Gastroesophageal sphincter (tissue), 4 donors: ENCODE results near the gene PIK3C3. TPM values are rescaled to one million over a fixed set of nuclear protein-coding genes. Genes with fewer than 3 reads are reported as not detected.

ENCODE experiments used
- ATAC-seq: fragments of 150-250 bp; one replicate; pipeline ENCODE4 v1.9.1; 2016; ENCODE audit warnings: mild to moderate bottlenecking, moderate library complexity
- H3K27ac ChIP-seq, 4 donors: fragments of 200-600 bp; sonication (generic) in 3 of 4; 1 replicate in 3 of 4; 2 replicates in 1 of 4; pipeline ENCODE4 v1.5.1; 2016 to 2019
- H3K27me3 ChIP-seq: fragments of 200-600 bp; sonication (generic); one replicate; pipeline ENCODE4 v1.5.1; 2019
- H3K36me3 ChIP-seq, 2 donors: fragments of 200-600 bp; sonication (generic); one replicate each; pipeline ENCODE4 v1.5.1; 2019; ENCODE audit warnings: control low read depth in 1 of 2
- H3K4me1 ChIP-seq, 3 donors: fragments of 200-600 bp; sonication (generic); 1 replicate in 2 of 3; 2 replicates in 1 of 3; pipeline ENCODE4 v1.5.1; 2016 to 2019; ENCODE audit warnings: control low read depth in 2 of 3
- H3K4me3 ChIP-seq, 2 donors: fragments of 200-600 bp; sonication (generic); one replicate each; pipeline ENCODE4 v1.5.1; 2019; ENCODE audit warnings: mild to moderate bottlenecking in 1 of 2, moderate library complexity in 1 of 2
- H3K9me3 ChIP-seq, 3 donors: fragments of 200-600 bp; sonication (generic); one replicate each; pipeline ENCODE4 v1.5.1; 2017 to 2019; ENCODE audit warnings: control low read depth in 2 of 3
- EP300 ChIP-seq: sonication (generic); formaldehyde crosslinking; IDR thresholded peaks from one replicate; pipeline ENCODE4 v1.6.1; 2017; ENCODE audit warnings: antibody characterized with exemption, mild to moderate bottlenecking
- POLR2A ChIP-seq, 2 donors: fragments of 450-650 bp; IDR thresholded peaks; one replicate each; pipeline ENCODE4 v1.6.1; 2017; ENCODE audit warnings: antibody characterized with exemption in 2 of 2, mild to moderate bottlenecking in 2 of 2, moderate library complexity in 1 of 2
- POLR2AphosphoS5 ChIP-seq: sonication (generic); formaldehyde crosslinking; IDR thresholded peaks from one replicate; pipeline ENCODE4 v1.6.1; 2017; ENCODE audit warnings: antibody characterized with exemption
- WGBS, 2 donors: methylation state at CpG; one replicate each; pipeline ENCODE4 v1.1.5; 2018; ENCODE audit warnings: low coverage in 1 of 2; 5-methylcytosine and 5-hydroxymethylcytosine counted together
- total RNA-seq, 4 donors: library from RNA; depleted of rRNA; stranded (reverse); fragments of >200 nt; gene quantifications; one replicate each; pipeline ENCODE4 v1.1.0, GENCODE V29; 2016
- TF ChIP-seq, protein P1 (sequence below), 4 experiments: fragments of 200-600 bp in 2 of 4; fragments of 450-650 bp in 2 of 4; sonication (generic) in 1 of 4; IDR thresholded peaks; one replicate each; pipeline ENCODE4 v1.5.1; 2017 to 2019; ENCODE audit warnings: antibody characterized with exemption in 4 of 4, mild to moderate bottlenecking in 2 of 4, moderate library complexity in 2 of 4

The PIK3C3 gene
- total RNA-seq, 4 donors from 2014 or later = 34.2 to 55.6 (median 40.9) TPM

DNA sequence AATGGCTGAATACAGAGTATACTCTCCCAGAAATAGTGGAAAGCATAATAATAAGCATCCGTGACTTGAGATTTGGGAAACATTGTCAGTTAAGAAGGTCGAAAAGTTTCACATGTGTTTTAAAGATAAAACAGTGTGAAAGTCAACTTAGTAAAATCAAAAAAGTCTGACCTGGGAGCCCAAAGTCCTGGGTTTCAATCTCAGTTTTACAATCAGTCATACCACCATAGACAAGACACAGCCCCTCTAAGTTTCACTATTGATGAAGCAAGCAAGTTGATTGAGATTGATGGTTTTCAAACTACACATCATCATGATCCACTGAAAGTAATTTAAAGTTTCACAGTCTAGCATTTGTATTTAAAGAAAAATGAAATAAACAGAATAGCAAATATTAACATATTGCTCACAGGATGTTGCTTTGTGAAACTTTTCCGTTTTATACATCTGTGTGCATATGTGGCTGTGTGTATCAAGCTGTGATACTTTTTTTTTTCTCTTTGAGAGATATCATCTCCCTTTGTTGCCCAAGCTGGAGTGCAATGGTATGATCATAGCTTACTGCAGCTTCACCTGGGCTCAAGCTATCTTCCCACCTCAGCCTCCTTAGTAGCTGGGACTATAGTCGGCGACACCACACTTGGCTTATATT, 71.1 kb downstream of the PIK3C3 start:
- no peak for ATAC-seq
- 85 to 87% methylated on average over 3 to 5 of the region's 5 CpGs for WGBS, 2 donors
- no peak overlapping the region for H3K4me3 ChIP-seq
- no peaks in the 10 kb centered on the region for H3K4me1 ChIP-seq
- H3K36me3 ChIP-seq = peaks cover 0 to 64% of the 10 kb centered on the region in 2 donors
- H3K27me3 ChIP-seq = no peaks in the 10 kb centered on the region
- TF ChIP-seq POLR2AphosphoS5 (no peak), POLR2A (IDR thresholded peaks at IDR 0.05) (no peak), EP300 (no peak)
- TF ChIP-seq, protein P1, sequence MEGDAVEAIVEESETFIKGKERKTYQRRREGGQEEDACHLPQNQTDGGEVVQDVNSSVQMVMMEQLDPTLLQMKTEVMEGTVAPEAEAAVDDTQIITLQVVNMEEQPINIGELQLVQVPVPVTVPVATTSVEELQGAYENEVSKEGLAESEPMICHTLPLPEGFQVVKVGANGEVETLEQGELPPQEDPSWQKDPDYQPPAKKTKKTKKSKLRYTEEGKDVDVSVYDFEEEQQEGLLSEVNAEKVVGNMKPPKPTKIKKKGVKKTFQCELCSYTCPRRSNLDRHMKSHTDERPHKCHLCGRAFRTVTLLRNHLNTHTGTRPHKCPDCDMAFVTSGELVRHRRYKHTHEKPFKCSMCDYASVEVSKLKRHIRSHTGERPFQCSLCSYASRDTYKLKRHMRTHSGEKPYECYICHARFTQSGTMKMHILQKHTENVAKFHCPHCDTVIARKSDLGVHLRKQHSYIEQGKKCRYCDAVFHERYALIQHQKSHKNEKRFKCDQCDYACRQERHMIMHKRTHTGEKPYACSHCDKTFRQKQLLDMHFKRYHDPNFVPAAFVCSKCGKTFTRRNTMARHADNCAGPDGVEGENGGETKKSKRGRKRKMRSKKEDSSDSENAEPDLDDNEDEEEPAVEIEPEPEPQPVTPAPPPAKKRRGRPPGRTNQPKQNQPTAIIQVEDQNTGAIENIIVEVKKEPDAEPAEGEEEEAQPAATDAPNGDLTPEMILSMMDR (IDR thresholded peaks at IDR 0.05) = no peak
- no peaks in the 10 kb centered on the region for H3K9me3 ChIP-seq
- H3K27ac ChIP-seq = no peak overlapping the region

DNA sequence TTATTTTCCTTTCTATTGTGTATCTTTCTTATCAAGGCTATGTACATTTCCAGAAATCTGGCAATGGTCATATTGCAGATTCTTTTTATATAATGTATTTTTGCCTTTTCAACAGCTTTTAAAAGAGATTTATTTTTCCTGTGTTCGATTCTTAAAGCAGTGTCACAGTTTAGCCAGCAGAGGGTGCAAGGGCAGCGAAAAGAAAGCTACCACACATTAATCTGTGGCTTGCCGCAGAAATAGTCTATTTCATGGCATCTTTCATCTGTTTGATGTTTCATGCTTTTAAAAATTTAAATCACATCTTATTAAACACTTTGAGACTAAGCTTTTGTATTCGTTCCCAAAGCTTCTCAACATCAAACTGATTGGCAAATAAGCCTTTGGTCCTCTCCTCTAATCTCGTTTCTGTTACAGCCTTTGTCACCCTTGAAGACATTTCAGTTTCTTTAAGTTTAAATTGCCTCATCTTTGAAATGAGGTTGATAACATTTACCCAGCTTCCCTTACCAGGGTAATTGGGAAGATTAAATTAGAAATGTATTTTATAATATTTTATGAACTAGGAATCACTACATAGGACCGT, 73.3 kb downstream of the PIK3C3 start:
- WGBS, 2 donors = 42 to 49% methylated on average over 5 to 6 of the region's 6 CpGs

DNA sequence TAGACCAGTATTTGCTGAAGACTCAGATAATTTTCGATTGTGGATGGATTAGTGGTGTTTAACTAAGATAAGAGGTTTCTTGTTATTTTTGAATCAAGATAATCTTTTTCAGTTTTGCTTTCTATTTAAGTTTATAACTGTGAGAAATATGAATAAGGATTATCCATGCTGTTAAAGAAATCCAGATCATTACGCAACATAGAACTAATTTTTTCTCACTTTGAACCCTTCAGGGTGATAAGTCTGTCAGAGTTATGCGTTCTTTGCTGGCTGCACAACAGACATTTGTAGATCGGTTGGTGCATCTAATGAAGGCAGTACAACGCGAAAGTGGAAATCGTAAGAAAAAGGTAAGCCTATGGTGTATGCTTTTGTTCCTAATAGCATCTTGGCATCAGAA, 74.1 kb downstream of the PIK3C3 start:
- WGBS, 2 donors = 95 to 99% methylated on average over 7 of the region's 7 CpGs
- no peak for ATAC-seq
- TF ChIP-seq, protein P1 (IDR thresholded peaks at IDR 0.05) = no peak
- no peak for TF ChIP-seq EP300
- TF ChIP-seq POLR2A (IDR thresholded peaks at IDR 0.05) = no peak
- no peak for TF ChIP-seq POLR2AphosphoS5
- Histone ChIP-seq H3K27me3 (no peaks in the 10 kb centered on the region), H3K36me3 (peaks cover 0 to 74% of the 10 kb centered on the region in 2 donors), H3K9me3 (no peaks in the 10 kb centered on the region), H3K27ac (no peak overlapping the region), H3K4me1 (no peaks in the 10 kb centered on the region), H3K4me3 (no peak overlapping the region)

More for the DNA sequence above, 73.3 kb downstream of the PIK3C3 start:
- no peak for TF ChIP-seq EP300
- TF ChIP-seq, protein P1 (IDR thresholded peaks at IDR 0.05) = peak; percentile 45 to 63 (median 52)
- TF ChIP-seq POLR2AphosphoS5 = no peak
- H3K4me3 ChIP-seq = no peak overlapping the region
- H3K9me3 ChIP-seq = no peaks in the 10 kb centered on the region
- ATAC-seq = no peak
- H3K27ac ChIP-seq = no peak overlapping the region
- H3K27me3 ChIP-seq = no peaks in the 10 kb centered on the region
- H3K36me3 ChIP-seq = peaks cover 0 to 67% of the 10 kb centered on the region in 2 donors
- H3K4me1 ChIP-seq = no peaks in the 10 kb centered on the region

DNA sequence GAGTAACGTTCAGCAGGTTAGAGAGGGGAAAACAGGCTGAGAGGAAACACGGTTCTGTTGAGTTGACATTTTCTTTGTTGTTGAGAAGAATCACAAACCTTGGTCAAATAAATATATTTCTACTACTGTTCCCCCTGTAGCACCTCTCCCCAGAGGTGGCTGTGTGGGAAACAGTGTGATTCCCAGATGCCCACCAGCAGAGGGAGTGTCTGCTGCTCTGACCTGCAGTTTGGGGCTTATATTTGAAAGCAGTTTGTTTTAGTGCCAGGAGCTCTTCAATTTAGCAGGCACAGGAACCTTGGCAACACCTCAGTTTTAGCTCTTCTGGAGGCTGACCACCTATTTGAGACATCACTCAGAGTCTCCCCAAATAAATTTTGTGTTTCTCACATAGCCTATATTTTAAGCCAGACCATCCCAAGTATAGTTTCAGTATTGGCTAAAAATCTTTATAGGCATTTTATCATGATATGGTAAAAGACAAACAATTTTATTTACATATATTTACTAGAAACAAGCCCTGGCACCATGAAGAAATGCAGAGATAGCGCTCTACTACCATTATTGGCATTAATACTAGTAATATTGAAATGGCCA, 75.7 kb downstream of the PIK3C3 start:
- no peak for ATAC-seq
- 77 to 100% methylated on average over 1 to 3 of the region's 3 CpGs for WGBS, 2 donors
- no peaks in the 10 kb centered on the region for H3K9me3 ChIP-seq

More for the DNA sequence above, 75.7 kb downstream of the PIK3C3 start:
- Histone ChIP-seq H3K27ac (no peak overlapping the region), H3K4me1 (no peaks in the 10 kb centered on the region), H3K27me3 (no peaks in the 10 kb centered on the region), H3K4me3 (no peak overlapping the region), H3K36me3 (peaks cover 0 to 76% of the 10 kb centered on the region in 2 donors)
- TF ChIP-seq, protein P1 (IDR thresholded peaks at IDR 0.05) = peak in 2 of 4 experiments; percentile 8 to 40
- TF ChIP-seq POLR2AphosphoS5 = no peak
